NK-92 (cell line): ENCODE measurements around the gene SERPINB6.
"Not testable (repeated sequence)": the region's sequence is repeated elsewhere in the genome, so short reads cannot be mapped to it uniquely, and the experiment has no call there.

ENCODE experiments used
- DNase-seq: peaks from one replicate; lab custom pipeline; 2025; ENCODE audit not compliant: unreplicated experiment; lab: John Stamatoyannopoulos, UW

The SERPINB6 gene

GRCh38 chr6:2999618-3000557, 28.5 kb upstream of the SERPINB6 start, which contains the start of gene NQO2:
TSS of gene NQO2 (plus strand) at chr6:2999894. CDS start at chr6:3006553, 6,659 bp downstream.
- DNase-seq: peak; percentile 24

GRCh38 chr6:2998998-2999617, 27.7 kb upstream of the SERPINB6 start:
- DNase-seq: no peak

- not testable (repeated sequence) for DNase-seq
Observed at GRCh38 chr6:2998249-2998997, 27.1 kb upstream of the SERPINB6 start.

- DNase-seq: no peak
Observed at GRCh38 chr6:2993755-2994317, 22.5 kb upstream of the SERPINB6 start.

GRCh38 chr6:2992330-2992979, 21.1 kb upstream of the SERPINB6 start:
- no peak for DNase-seq

GRCh38 chr6:2990932-2991506, 19.7 kb upstream of the SERPINB6 start:
- DNase-seq: no peak

- no peak for DNase-seq
Observed at GRCh38 chr6:2990248-2990931, 19.0 kb upstream of the SERPINB6 start.

- peak; percentile 40 for DNase-seq
Observed at GRCh38 chr6:2989332-2990247, 18.2 kb upstream of the SERPINB6 start.

GRCh38 chr6:2988426-2989331, 17.3 kb upstream of the SERPINB6 start:
- DNase-seq: no peak

- DNase-seq: no peak
Observed at GRCh38 chr6:2988094-2988425, 16.7 kb upstream of the SERPINB6 start.

- no peak for DNase-seq
Observed at GRCh38 chr6:2986722-2987221, 15.4 kb upstream of the SERPINB6 start.

- DNase-seq: no peak
Observed at GRCh38 chr6:2984738-2985406, 13.5 kb upstream of the SERPINB6 start.

GRCh38 chr6:2982426-2983117, 11.2 kb upstream of the SERPINB6 start:
- no peak for DNase-seq

GRCh38 chr6:2980465-2980855, 9.1 kb upstream of the SERPINB6 start:
- no peak for DNase-seq

- no peak for DNase-seq
Observed at GRCh38 chr6:2979819-2980464, 8.6 kb upstream of the SERPINB6 start.

- no peak for DNase-seq
Observed at GRCh38 chr6:2978923-2979322, 7.6 kb upstream of the SERPINB6 start.
